Effector memory CD8-positive, alpha-beta T cell (primary cell): Measurements from ENCODE around the gene CST11.

Experiments
- ATAC-seq: fragments of 150-1000 bp; cut with Tn5 transposase; replicated peaks from 2 replicates; pipeline ENCODE4 v1.10.0; 2021; ENCODE audit warnings: mild to moderate bottlenecking, moderate library complexity
- DNase-seq, 3 experiments: peaks; one replicate each; pipeline ENCODE4 v3.0.0; 2021
- H3K27ac Mint-ChIP-seq, 2 donors: one replicate each; pipeline ENCODE4 v1.8.0; 2022; ENCODE audit warnings: mild to moderate bottlenecking in 2 of 2, mixed read lengths in 2 of 2, moderate library complexity in 2 of 2
- H3K27me3 Mint-ChIP-seq, 2 donors: one replicate each; pipeline ENCODE4 v1.8.0; 2022; ENCODE audit warnings: mixed read lengths in 2 of 2
- H3K36me3 Mint-ChIP-seq: one replicate; pipeline ENCODE4 v1.8.0; 2022; ENCODE audit warnings: mild to moderate bottlenecking, moderate library complexity, mixed read lengths; ENCODE audit not compliant: insufficient read depth
- H3K4me1 Mint-ChIP-seq, 2 donors: one replicate each; pipeline ENCODE4 v1.8.0; 2022; ENCODE audit warnings: low read depth in 2 of 2, mixed read lengths in 2 of 2
- H3K4me3 Mint-ChIP-seq, 2 donors: one replicate each; pipeline ENCODE4 v1.8.0; 2022; ENCODE audit warnings: mild to moderate bottlenecking in 2 of 2, mixed read lengths in 2 of 2, moderate library complexity in 2 of 2
- H3K9me3 Mint-ChIP-seq, 2 donors: one replicate each; pipeline ENCODE4 v1.8.0; 2022; ENCODE audit warnings: mixed read lengths in 2 of 2
- total RNA-seq, 9 experiments: gene quantifications; one replicate each; lab custom pipeline; 2026; lab: John Stamatoyannopoulos, UW

The CST11 gene
- total RNA-seq, result 0 to 0.10 (median 0) reads per million in 9 experiments

- H3K4me1 Mint-ChIP-seq, result peaks cover 19 to 36% of the 10 kb centered on the region in 2 donors
- no peak within 1 kb of the TSS for H3K27ac Mint-ChIP-seq
- peaks cover 3% of the 10 kb centered on the region for H3K36me3 Mint-ChIP-seq
Observed at GRCh38 chr20:23452776-23453175, at the start of gene CST11. TSS of gene CST11 (minus strand) at chr20:23452876. CDS start at chr20:23452811, 65 bp downstream.

GRCh38 chr20:23501926-23502325, 49.2 kb upstream of the CST11 start:
- Mint-ChIP-seq H3K27me3 (peaks cover 8 to 25% of the 10 kb centered on the region in 2 donors), H3K27ac (no peak overlapping the region)
- DNase-seq, result no peak

More at GRCh38 chr20:23452776-23453175, at the start of gene CST11:
- Mint-ChIP-seq H3K9me3 (no peaks in the 10 kb centered on the region), H3K4me3 (no peak within 1 kb of the TSS), H3K27me3 (no peaks in the 10 kb centered on the region)
- DNase-seq (no peak), ATAC-seq (no peak)

GRCh38 chr20:23497536-23497935, 44.9 kb upstream of the CST11 start:
- H3K4me3 Mint-ChIP-seq, result no peak overlapping the region
- H3K9me3 Mint-ChIP-seq, result no peaks in the 10 kb centered on the region
- DNase-seq (no peak), ATAC-seq (no peak)
- H3K4me1 Mint-ChIP-seq, result peaks cover 0 to 5% of the 10 kb centered on the region in 2 donors
- no peak overlapping the region for H3K27ac Mint-ChIP-seq
- H3K27me3 Mint-ChIP-seq, result peaks cover 8 to 19% of the 10 kb centered on the region in 2 donors
- no peaks in the 10 kb centered on the region for H3K36me3 Mint-ChIP-seq

More at GRCh38 chr20:23501926-23502325, 49.2 kb upstream of the CST11 start:
- no peak overlapping the region for H3K4me3 Mint-ChIP-seq
- H3K9me3 Mint-ChIP-seq, result no peaks in the 10 kb centered on the region
- H3K4me1 Mint-ChIP-seq, result peaks cover 0 to 5% of the 10 kb centered on the region in 2 donors
- no peaks in the 10 kb centered on the region for H3K36me3 Mint-ChIP-seq
- no peak for ATAC-seq

- H3K4me1 Mint-ChIP-seq, result no peaks in the 10 kb centered on the region
- H3K27ac Mint-ChIP-seq, result peak overlapping the region in 1 of 2 donors; percentile 63
- no peak for DNase-seq
- ATAC-seq, result no peak
- H3K9me3 Mint-ChIP-seq, result no peaks in the 10 kb centered on the region
- no peaks in the 10 kb centered on the region for H3K36me3 Mint-ChIP-seq
- no peak overlapping the region for H3K4me3 Mint-ChIP-seq
- no peaks in the 10 kb centered on the region for H3K27me3 Mint-ChIP-seq
Observed at GRCh38 chr20:23493172-23493772, 40.6 kb upstream of the CST11 start.

- Mint-ChIP-seq H3K36me3 (no peaks in the 10 kb centered on the region), H3K4me1 (no peaks in the 10 kb centered on the region), H3K9me3 (no peaks in the 10 kb centered on the region), H3K27me3 (no peaks in the 10 kb centered on the region), H3K4me3 (no peak overlapping the region), H3K27ac (peak overlapping the region in 1 of 2 donors; percentile 63)
- peak; percentile 37 for ATAC-seq
- no peak for DNase-seq
Observed at GRCh38 chr20:23492292-23492691, 39.6 kb upstream of the CST11 start.

- Mint-ChIP-seq H3K27me3 (no peaks in the 10 kb centered on the region), H3K4me3 (no peak within 1 kb of the TSS), H3K9me3 (no peaks in the 10 kb centered on the region), H3K27ac (no peak within 1 kb of the TSS), H3K36me3 (no peaks in the 10 kb centered on the region), H3K4me1 (no peaks in the 10 kb centered on the region)
- ATAC-seq (no peak), DNase-seq (no peak)
Observed at GRCh38 chr20:23490817-23491216, 38.1 kb upstream of the CST11 start, which contains the start of gene CST8. TSS of gene CST8 (plus strand) at chr20:23491117. CDS start at chr20:23491668, 551 bp downstream.

- Mint-ChIP-seq H3K27me3 (no peaks in the 10 kb centered on the region), H3K27ac (no peak overlapping the region), H3K4me3 (no peak overlapping the region), H3K36me3 (no peaks in the 10 kb centered on the region), H3K4me1 (peaks cover 0 to 2% of the 10 kb centered on the region in 2 donors), H3K9me3 (no peaks in the 10 kb centered on the region)
- ATAC-seq (no peak), DNase-seq (no peak)
Observed at GRCh38 chr20:23488996-23489395, 36.3 kb upstream of the CST11 start.

GRCh38 chr20:23488470-23488869, 35.8 kb upstream of the CST11 start:
- H3K27ac Mint-ChIP-seq, result no peak overlapping the region
- H3K36me3 Mint-ChIP-seq, result no peaks in the 10 kb centered on the region
- DNase-seq (no peak), ATAC-seq (no peak)
- no peaks in the 10 kb centered on the region for H3K9me3 Mint-ChIP-seq
- H3K27me3 Mint-ChIP-seq, result no peaks in the 10 kb centered on the region
- peaks cover 0 to 3% of the 10 kb centered on the region in 2 donors for H3K4me1 Mint-ChIP-seq
- no peak overlapping the region for H3K4me3 Mint-ChIP-seq

- Mint-ChIP-seq H3K9me3 (no peaks in the 10 kb centered on the region), H3K27me3 (peaks cover 0 to 7% of the 10 kb centered on the region in 2 donors), H3K36me3 (no peaks in the 10 kb centered on the region), H3K4me1 (peaks cover 0 to 3% of the 10 kb centered on the region in 2 donors), H3K27ac (peak overlapping the region in 1 of 2 donors; percentile 70), H3K4me3 (no peak overlapping the region)
- no peak for ATAC-seq
- no peak for DNase-seq
Observed at GRCh38 chr20:23484081-23484480, 31.4 kb upstream of the CST11 start.

GRCh38 chr20:23482138-23482537, 29.5 kb upstream of the CST11 start:
- ATAC-seq, result no peak
- no peak overlapping the region for H3K27ac Mint-ChIP-seq

GRCh38 chr20:23479043-23479442, 26.4 kb upstream of the CST11 start:
- Mint-ChIP-seq H3K9me3 (no peaks in the 10 kb centered on the region), H3K4me3 (no peak overlapping the region), H3K27me3 (peaks cover 0 to 7% of the 10 kb centered on the region in 2 donors), H3K4me1 (peaks cover 0 to 2% of the 10 kb centered on the region in 2 donors), H3K27ac (peak overlapping the region in 1 of 2 donors; percentile 9), H3K36me3 (no peaks in the 10 kb centered on the region)
- ATAC-seq, result no peak
- no peak for DNase-seq

More at GRCh38 chr20:23482138-23482537, 29.5 kb upstream of the CST11 start:
- Mint-ChIP-seq H3K36me3 (no peaks in the 10 kb centered on the region), H3K9me3 (no peaks in the 10 kb centered on the region), H3K27me3 (peaks cover 0 to 7% of the 10 kb centered on the region in 2 donors), H3K4me1 (peaks cover 0 to 3% of the 10 kb centered on the region in 2 donors), H3K4me3 (no peak overlapping the region)
- no peak for DNase-seq

- DNase-seq, result no peak
- H3K27ac Mint-ChIP-seq, result no peak overlapping the region
- no peaks in the 10 kb centered on the region for H3K36me3 Mint-ChIP-seq
- no peak for ATAC-seq
- H3K4me3 Mint-ChIP-seq, result no peak overlapping the region
- no peaks in the 10 kb centered on the region for H3K9me3 Mint-ChIP-seq
- peaks cover 0 to 7% of the 10 kb centered on the region in 2 donors for H3K27me3 Mint-ChIP-seq
- H3K4me1 Mint-ChIP-seq, result no peaks in the 10 kb centered on the region
Observed at GRCh38 chr20:23477223-23477622, 24.5 kb upstream of the CST11 start.

- Mint-ChIP-seq H3K4me1 (no peaks in the 10 kb centered on the region), H3K9me3 (no peaks in the 10 kb centered on the region), H3K36me3 (no peaks in the 10 kb centered on the region), H3K4me3 (no peak overlapping the region), H3K27me3 (peaks cover 0 to 7% of the 10 kb centered on the region in 2 donors), H3K27ac (no peak overlapping the region)
- ATAC-seq (no peak), DNase-seq (no peak)
Observed at GRCh38 chr20:23476015-23476754, 23.5 kb upstream of the CST11 start.

GRCh38 chr20:23475395-23475794, 22.7 kb upstream of the CST11 start:
- no peak overlapping the region for H3K27ac Mint-ChIP-seq
- no peaks in the 10 kb centered on the region for H3K4me1 Mint-ChIP-seq
- H3K9me3 Mint-ChIP-seq, result no peaks in the 10 kb centered on the region
- ATAC-seq, result no peak
- peaks cover 3 to 6% of the 10 kb centered on the region in 2 donors for H3K27me3 Mint-ChIP-seq
- H3K36me3 Mint-ChIP-seq, result no peaks in the 10 kb centered on the region
- no peak for DNase-seq
- H3K4me3 Mint-ChIP-seq, result no peak overlapping the region
